ENCODE measurements around the gene SCAPER. TPM values are rescaled to one million over a fixed set of nuclear protein-coding genes. Genes with fewer than 3 reads are reported as not detected.

The SCAPER gene
- total and polyA plus RNA-seq, 10 donors, result 3.9 to 53.3 (median 34.0) TPM

- DNase-seq, result no peak
- H3K4me3 ChIP-seq, result peak overlapping the region; percentile 28 to 67 (median 49)
- H3K27ac ChIP-seq, result no peak overlapping the region
- peaks cover 34 to 100% (median 100%) of the 10 kb centered on the region in 7 donors for H3K27me3 ChIP-seq (replicated peaks in 1 of 7)
- H3K9me3 ChIP-seq, result peaks cover 0 to 11% (median 0%) of the 10 kb centered on the region in 8 donors
- peaks cover 56 to 94% (median 85%) of the 10 kb centered on the region in 6 donors for H3K4me1 ChIP-seq
- WGBS, 5 donors, result 7 to 12% (median 9%) methylated on average over 44 to 48 of the region's 48 CpGs
- H3K36me3 ChIP-seq, result no peaks in the 10 kb centered on the region
- intact Hi-C loops (cut with DNase I; ENCODE audit: low total_unique reads), result no loop called here
- TF ChIP-seq POLR2AphosphoS5 (IDR thresholded peaks at IDR 0.05), result no peak
- no peak for TF ChIP-seq CTCF (IDR thresholded peaks at IDR 0.05 in 8 of 11, conservative IDR thresholded peaks at IDR 0.05 in 3 of 11)
- TF ChIP-seq POLR2A (IDR thresholded peaks at IDR 0.05), result no peak
These were observed 565.6 kb downstream of the SCAPER start for GRCh38 chr15:76339305-76340197.

GRCh38 chr15:76338486-76339304 is 566.4 kb downstream of the SCAPER start:
- TF ChIP-seq POLR2A (IDR thresholded peaks at IDR 0.05) (no peak), CTCF (IDR thresholded peaks at IDR 0.05 in 8 of 11, conservative IDR thresholded peaks at IDR 0.05 in 3 of 11) (no peak), POLR2AphosphoS5 (IDR thresholded peaks at IDR 0.05) (no peak)
- WGBS, 5 donors, result 15 to 35% (median 17%) methylated on average over 12 to 26 of the region's 26 CpGs
- no peak for DNase-seq
- Histone ChIP-seq H3K9me3 (peaks cover 0 to 11% (median 0%) of the 10 kb centered on the region in 8 donors), H3K27me3 (replicated peaks in 1 of 7) (peaks cover 34 to 100% (median 100%) of the 10 kb centered on the region in 7 donors), H3K27ac (peak overlapping the region in 1 of 8 donors; percentile 82), H3K4me3 (peak overlapping the region in 7 of 8 donors; percentile 2 to 67 (median 32)), H3K36me3 (no peaks in the 10 kb centered on the region), H3K4me1 (peaks cover 56 to 91% (median 85%) of the 10 kb centered on the region in 6 donors)
- intact Hi-C loops (cut with DNase I; ENCODE audit: low total_unique reads), result no loop called here

GRCh38 chr15:76337696-76338485 is 567.2 kb downstream of the SCAPER start:
- peak; percentile 83 for DNase-seq

More at GRCh38 chr15:76337696-76338485, 567.2 kb downstream of the SCAPER start:
- Histone ChIP-seq H3K27ac (peak overlapping the region in 1 of 8 donors; percentile 82), H3K27me3 (replicated peaks in 1 of 7) (peaks cover 33 to 100% (median 98%) of the 10 kb centered on the region in 7 donors), H3K9me3 (peaks cover 0 to 10% (median 0%) of the 10 kb centered on the region in 8 donors), H3K4me3 (peak overlapping the region in 7 of 8 donors; percentile 2 to 67 (median 28)), H3K36me3 (no peaks in the 10 kb centered on the region), H3K4me1 (peaks cover 52 to 83% (median 79%) of the 10 kb centered on the region in 6 donors)
- 3 to 6% (median 5%) methylated on average over 38 to 89 of the region's 89 CpGs for WGBS, 5 donors
- intact Hi-C loops (cut with DNase I; ENCODE audit: low total_unique reads), result no loop called here
- TF ChIP-seq POLR2A (IDR thresholded peaks at IDR 0.05) (no peak), POLR2AphosphoS5 (IDR thresholded peaks at IDR 0.05) (peak in 1 of 3 donors; percentile 44), CTCF (IDR thresholded peaks at IDR 0.05 in 8 of 11, conservative IDR thresholded peaks at IDR 0.05 in 3 of 11) (no peak)
